ENCODE data around the gene TGFBR3L.

Gene TGFBR3L

DNA sequence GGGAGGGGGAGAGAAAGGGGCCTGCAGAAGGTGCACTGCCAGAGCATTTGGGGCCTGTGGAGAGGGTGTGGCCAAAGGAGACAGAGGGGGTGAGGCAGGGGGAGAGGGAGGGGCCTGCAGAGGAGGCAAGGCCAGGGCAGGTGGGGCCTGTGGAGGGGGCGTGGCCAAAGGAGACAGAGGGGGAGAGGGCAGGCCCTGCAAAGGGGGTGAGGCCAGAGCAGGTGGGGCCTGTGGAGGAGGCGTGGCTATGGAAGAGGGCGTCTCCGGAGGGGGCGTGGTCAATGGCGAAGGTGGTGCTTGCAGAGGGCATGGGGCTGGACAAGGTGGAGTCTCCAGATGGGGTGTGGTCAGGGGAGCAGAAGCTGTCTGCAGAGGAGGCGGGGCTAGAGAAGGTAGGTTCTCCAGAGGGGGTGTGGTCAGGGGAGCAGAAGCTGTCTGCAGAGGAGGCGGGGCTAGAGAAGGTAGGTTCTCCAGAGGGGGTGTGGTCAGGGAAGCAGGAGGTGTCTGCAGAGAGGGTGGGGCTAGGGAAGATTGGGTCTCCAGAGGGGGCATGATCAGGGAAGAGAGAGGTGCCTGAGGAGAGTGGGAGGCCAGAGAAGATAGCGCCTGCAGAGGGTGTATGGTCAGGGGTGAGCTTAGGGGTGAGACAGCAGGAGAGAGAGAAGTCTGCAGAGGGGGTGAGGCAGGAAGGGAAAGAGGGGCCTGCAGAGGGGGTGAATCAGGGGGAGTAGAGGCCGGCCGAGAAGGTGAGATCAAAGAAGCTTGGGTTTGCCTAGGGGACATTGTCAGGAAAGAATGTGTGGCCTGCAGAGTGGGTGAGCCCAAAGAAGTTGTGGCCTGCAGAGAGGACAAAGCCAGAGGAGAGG is 43.8 kb upstream of the TGFBR3L start:
- H3K4me1 ChIP-seq = peaks cover 69% of the 10 kb centered on the region
- no peak for TF ChIP-seq Cebpa-rat (IDR thresholded peaks at IDR 0.05)
- peaks cover 36% of the 10 kb centered on the region for H4K20me1 ChIP-seq
- H3K9ac ChIP-seq = no peak overlapping the region
- no peak overlapping the region for H3K27ac ChIP-seq
- H3K9me3 ChIP-seq = no peaks in the 10 kb centered on the region
- H3K4me2 ChIP-seq = peak overlapping the region; percentile 73
- 0 out of 2 replicates have a peak, but pooled peaks cover 2% of the 10 kb centered on the region for H3K27me3 ChIP-seq
- peak overlapping the region; percentile 30 for H3K4me3 ChIP-seq
- no peaks in the 10 kb centered on the region for H3K36me3 ChIP-seq

DNA sequence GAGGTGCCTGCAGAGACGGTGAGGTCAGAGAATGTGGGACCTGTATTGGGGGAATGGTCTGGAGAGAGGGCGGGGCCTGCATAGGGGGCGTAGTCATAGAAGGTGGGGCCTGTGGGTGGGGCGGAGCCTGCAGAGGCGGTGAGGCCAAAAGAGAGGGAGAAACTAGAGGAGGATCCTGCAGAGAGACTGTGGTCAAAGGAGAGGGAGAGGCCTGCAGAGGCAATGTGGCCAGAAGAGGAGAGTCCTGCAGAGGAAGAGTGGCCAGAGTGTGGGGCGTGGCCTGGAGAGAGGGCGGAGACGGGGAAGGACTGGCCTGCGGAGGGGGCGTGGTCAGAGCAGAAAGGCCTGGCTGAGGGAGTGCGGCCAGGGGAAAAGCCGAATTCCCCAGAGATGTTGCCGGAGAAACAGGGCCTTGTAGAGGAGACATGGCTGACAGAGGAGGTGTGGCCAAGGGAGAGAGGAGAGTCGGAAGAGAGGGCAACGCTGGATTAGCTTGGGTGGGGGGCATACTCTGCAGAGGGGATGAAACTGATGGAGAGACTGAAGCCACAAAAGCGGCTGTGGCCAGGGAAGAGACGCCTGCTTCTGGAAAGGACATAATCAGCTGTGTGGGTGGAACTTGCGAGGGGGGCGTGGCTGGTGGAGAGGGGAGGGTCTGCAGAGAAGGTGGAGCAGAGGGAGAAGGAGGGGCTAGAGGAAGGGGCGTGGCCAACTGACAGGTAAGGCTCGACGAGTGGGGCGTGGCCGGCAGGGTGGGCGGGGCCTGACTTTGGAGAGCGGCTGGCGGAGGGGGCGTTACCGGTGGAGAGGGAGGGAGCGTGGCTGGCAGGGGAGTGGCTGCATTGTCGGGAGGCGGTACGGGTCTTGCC is 43.0 kb upstream of the TGFBR3L start:
- Histone ChIP-seq H4K20me1 (peaks cover 36% of the 10 kb centered on the region), H3K4me3 (peak overlapping the region; percentile 53), H3K4me1 (peaks cover 69% of the 10 kb centered on the region), H3K4me2 (peak overlapping the region; percentile 91), H3K9ac (no peak overlapping the region), H3K27me3 (no peaks in the 10 kb centered on the region), H3K9me3 (no peaks in the 10 kb centered on the region), H3K36me3 (no peaks in the 10 kb centered on the region), H3K27ac (no peak overlapping the region)
- no peak for TF ChIP-seq Cebpa-rat (IDR thresholded peaks at IDR 0.05)

DNA sequence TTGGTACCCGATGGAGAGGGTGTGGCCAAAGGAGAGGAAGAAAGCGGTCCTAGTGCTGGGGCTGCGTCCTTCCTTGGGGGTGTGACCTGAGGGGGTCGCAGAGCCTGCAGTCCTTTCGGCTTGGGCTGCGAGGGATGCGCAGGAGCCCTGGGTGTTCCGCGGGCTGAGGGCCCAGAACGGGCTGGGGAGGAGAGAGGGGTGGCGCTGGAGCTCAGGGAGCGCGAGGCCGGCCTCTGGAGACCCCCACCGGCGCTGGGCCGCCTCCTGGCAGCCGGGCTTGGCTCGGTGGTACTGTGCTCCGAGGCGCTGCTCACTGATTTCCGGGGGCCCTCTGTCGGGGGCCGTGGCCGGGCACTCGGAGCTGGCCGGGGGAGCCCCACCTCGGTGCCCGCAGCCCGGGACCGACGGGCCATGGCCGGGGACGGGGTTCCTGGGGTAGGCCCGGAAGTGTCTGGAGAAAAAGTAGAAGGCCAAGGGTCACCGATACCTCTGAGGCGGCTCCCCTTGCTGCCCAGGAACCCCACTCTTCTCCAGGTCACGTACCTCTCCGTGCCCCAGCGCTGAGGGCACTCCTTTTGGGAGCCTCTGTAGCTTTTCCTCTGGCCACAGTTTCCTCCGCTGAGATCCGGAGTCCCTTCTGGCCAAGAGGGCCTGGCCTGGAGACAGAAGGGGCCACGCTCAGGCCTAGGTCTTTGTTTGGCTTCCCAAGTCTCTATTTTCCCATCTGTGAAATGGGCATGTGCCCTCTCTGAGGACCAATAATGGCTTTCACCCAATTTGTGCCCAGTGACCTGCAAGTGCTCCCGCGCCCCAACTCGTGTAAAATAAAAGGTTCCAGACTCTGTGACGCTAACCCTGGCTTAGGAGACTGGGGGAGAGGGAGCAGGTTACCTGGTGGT is 42.1 kb upstream of the TGFBR3L start:
- Histone ChIP-seq H3K27me3 (no peaks in the 10 kb centered on the region), H3K36me3 (no peaks in the 10 kb centered on the region), H3K27ac (peak overlapping the region; percentile 1; the same call in 1 of the 2 replicates), H3K9me3 (no peaks in the 10 kb centered on the region), H3K4me1 (peaks cover 67% of the 10 kb centered on the region), H3K4me2 (peak overlapping the region; percentile 91), H3K4me3 (peak overlapping the region; percentile 81), H4K20me1 (peaks cover 36% of the 10 kb centered on the region), H3K9ac (peak overlapping the region; percentile 38; the same call in 1 of the 2 replicates)
- TF ChIP-seq Cebpa-rat (IDR thresholded peaks at IDR 0.05) = no peak

DNA sequence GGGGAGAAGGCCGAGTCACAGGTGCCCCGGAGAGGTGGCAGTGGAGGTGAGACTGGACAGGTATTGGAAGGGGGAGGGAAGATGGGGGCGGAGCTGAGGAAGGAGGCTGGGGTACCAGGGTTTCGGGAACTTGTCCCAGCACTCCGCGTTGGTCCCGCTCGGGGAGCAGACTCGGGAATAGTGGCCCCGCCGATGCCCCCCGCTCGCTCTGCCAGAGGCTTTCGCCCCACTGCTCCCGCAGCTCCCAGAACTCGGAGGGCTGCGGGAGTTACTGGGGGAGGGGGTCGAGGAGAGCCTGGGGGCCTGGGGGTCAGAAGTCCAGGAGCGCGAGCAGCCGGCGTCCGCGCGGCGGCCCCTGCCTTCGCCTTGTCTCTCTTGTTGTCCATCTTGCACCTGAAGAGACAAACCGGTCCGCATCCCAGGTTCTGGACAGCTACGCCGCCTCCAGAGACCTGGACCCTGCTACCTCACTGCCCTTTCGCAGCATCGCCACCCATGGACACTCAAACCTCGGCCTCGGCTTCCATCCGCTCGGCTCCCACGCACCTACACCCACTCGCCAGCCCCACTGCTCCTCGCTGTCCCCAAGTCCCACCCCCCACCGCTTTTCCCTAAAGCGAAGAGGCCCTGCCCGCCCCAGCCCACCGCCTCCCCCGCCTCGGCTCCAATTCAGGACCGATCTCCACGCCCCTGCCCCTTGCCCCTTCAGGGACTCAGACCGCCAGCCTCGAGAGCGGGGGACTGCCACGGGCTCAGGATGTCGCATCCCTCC is 41.1 kb upstream of the TGFBR3L start:
- no peaks in the 10 kb centered on the region for H3K27me3 ChIP-seq
- no peaks in the 10 kb centered on the region for H3K9me3 ChIP-seq
- H3K4me1 ChIP-seq = peaks cover 58% of the 10 kb centered on the region
- H4K20me1 ChIP-seq = peaks cover 36% of the 10 kb centered on the region
- H3K27ac ChIP-seq = peak overlapping the region; percentile 89
- peak overlapping the region; percentile 91 for H3K4me2 ChIP-seq
- peak overlapping the region; percentile 81 for H3K4me3 ChIP-seq
- H3K9ac ChIP-seq = peak overlapping the region; percentile 85
- no peaks in the 10 kb centered on the region for H3K36me3 ChIP-seq
- no peak for TF ChIP-seq Cebpa-rat (IDR thresholded peaks at IDR 0.05)

DNA sequence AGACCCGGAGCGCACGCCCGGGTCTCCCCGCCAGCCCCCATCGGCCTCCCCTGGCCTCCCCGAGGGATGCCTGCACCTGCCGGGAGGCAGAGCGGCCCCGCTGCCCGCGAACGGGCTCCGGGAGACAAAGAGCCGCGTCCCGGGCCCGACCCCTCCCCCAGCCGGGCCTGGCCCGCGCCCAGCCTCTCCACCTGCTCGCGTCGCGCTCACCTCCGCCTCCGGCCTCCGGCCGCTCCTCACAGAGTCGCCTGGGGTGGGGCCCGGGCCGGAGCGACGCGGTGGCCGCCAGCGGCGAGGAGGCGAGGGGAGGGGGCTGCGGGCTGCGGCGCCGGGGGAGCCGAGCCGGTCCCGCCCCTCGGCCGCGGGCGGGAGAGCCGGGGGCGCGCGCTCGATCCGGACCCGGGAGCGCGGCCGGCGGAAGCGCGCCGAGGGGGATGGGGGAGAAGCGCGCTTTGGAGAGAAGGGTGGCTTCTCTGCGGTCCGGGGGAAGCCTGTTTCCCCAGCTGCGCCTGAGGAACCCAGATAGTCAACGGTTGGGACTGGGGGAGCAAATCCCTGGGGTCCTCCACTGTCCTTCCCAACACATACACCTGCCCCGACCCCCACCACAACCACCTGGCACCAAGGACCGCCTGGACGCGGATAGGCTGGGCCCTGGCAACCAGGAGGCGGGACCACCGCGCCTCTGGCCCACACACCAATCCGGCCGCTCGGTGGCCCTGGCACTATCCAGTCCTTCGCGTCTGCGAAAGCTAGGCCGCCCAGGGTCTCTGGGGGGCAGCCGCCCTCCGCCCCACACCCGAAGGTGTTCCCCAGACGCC is 40.3 kb upstream of the TGFBR3L start, which contains the start of gene PRR36:
PRR36 (minus strand) TSS at position 315 of the 821 bp plus-strand sequence. CDS start 701 bp downstream, outside the sequence.
- Histone ChIP-seq H3K27me3 (no peaks in the 10 kb centered on the region), H3K36me3 (no peaks in the 10 kb centered on the region), H4K20me1 (peaks cover 31% of the 10 kb centered on the region), H3K27ac (peak within 1 kb of the TSS; percentile 89), H3K9ac (peak within 1 kb of the TSS; percentile 85), H3K4me3 (peak within 1 kb of the TSS; percentile 81), H3K4me2 (peak within 1 kb of the TSS; percentile 91), H3K9me3 (no peaks in the 10 kb centered on the region), H3K4me1 (peaks cover 58% of the 10 kb centered on the region)
- TF ChIP-seq Cebpa-rat (IDR thresholded peaks at IDR 0.05) = no peak

DNA sequence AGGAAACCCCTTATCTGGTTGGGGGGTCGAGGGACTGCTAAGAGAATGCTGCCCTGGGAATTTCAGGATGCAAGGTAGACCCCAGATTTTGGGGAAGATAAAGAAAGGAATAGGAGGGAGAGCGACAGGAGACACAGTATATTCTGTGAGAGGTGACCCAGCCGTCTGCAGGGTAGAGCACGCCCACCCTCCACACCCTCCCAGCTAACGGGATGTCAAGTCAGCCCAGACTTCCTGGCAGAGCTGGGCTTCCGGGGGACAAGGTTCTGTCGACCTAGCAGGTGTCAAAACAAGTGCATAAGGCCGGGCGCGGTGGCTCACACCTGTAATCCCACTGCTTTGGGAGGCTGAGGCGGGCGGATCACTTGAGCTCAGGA is 39.7 kb upstream of the TGFBR3L start:
- peak overlapping the region; percentile 81 for H3K4me3 ChIP-seq
- peak overlapping the region; percentile 91 for H3K4me2 ChIP-seq
- TF ChIP-seq Cebpa-rat (IDR thresholded peaks at IDR 0.05) = no peak
- peak overlapping the region; percentile 89 for H3K27ac ChIP-seq
- H3K9ac ChIP-seq = peak overlapping the region; percentile 85; the same call in 1 of the 2 replicates
- peaks cover 25% of the 10 kb centered on the region for H4K20me1 ChIP-seq
- H3K27me3 ChIP-seq = no peaks in the 10 kb centered on the region
- peaks cover 58% of the 10 kb centered on the region for H3K4me1 ChIP-seq
- no peaks in the 10 kb centered on the region for H3K36me3 ChIP-seq
- no peaks in the 10 kb centered on the region for H3K9me3 ChIP-seq

DNA sequence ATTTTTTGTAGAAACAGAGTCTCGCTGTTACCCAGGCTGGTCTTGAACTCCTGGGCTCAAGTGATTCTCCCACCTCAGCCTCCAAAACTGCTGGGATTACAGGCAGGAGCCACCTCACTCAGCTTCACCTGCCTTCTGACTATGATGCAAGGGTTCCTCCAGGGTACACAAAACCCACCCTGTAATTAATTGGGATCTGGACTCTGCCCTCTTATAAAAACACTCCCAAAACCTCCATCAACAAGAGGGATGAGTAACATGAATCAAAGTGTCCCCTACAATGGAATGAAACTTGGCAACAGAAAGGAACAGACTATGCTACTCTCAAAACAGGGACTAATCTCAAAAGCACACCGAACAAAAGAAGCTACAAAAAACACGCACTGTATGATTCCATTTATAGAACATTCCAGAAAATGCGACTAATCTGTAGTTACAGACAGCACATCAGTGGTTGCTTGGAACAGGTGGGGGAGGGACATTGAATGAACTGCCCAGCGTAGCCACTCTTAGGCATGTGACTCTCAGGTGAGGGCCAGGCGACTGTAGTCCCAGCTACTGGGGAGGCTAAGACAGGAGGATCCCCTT is 37.3 kb upstream of the TGFBR3L start:
- no peaks in the 10 kb centered on the region for H3K27me3 ChIP-seq
- no peak overlapping the region for H3K4me2 ChIP-seq
- H3K36me3 ChIP-seq = no peaks in the 10 kb centered on the region
- no peak overlapping the region for H3K27ac ChIP-seq
- H3K4me1 ChIP-seq = peaks cover 42% of the 10 kb centered on the region
- no peak overlapping the region for H3K4me3 ChIP-seq
- TF ChIP-seq Cebpa-rat (IDR thresholded peaks at IDR 0.05) = no peak
- H4K20me1 ChIP-seq = peaks cover 10% of the 10 kb centered on the region
- no peak overlapping the region for H3K9ac ChIP-seq
- H3K9me3 ChIP-seq = no peaks in the 10 kb centered on the region

Measured in BLaER1 (cell line).